ENCODE results near the gene EVX1.

EVX1 gene

GRCh38 chr7:27247452-27248426, 5.1 kb downstream of the EVX1 start:
- H3K4me3 ChIP-seq (ENCODE audit: low read depth, low read length): no peak overlapping the region
- H3K9ac ChIP-seq (ENCODE audit: low read length): no peak overlapping the region
- peaks cover 100% of the 10 kb centered on the region for H3K27me3 ChIP-seq (ENCODE audit: control insufficient read depth, insufficient read depth, low read length)
- H3K9me3 ChIP-seq (ENCODE audit: control insufficient read depth, insufficient read depth, low read depth, low read length): no peaks in the 10 kb centered on the region
- no peaks in the 10 kb centered on the region for H3K36me3 ChIP-seq (ENCODE audit: control insufficient read depth, insufficient read depth, low read length)
- no peak overlapping the region for H3K27ac ChIP-seq (ENCODE audit: low read depth, low read length)
- H3K4me1 ChIP-seq (ENCODE audit: control insufficient read depth, insufficient read depth, low read length): peaks cover 51% of the 10 kb centered on the region

- H3K9ac ChIP-seq (ENCODE audit: low read length): no peak overlapping the region
- no peak overlapping the region for H3K4me3 ChIP-seq (ENCODE audit: low read depth, low read length)
- no peaks in the 10 kb centered on the region for H3K36me3 ChIP-seq (ENCODE audit: control insufficient read depth, insufficient read depth, low read length)
- peaks cover 100% of the 10 kb centered on the region for H3K27me3 ChIP-seq (ENCODE audit: control insufficient read depth, insufficient read depth, low read length)
- no peak overlapping the region for H3K27ac ChIP-seq (ENCODE audit: low read depth, low read length)
- peaks cover 49% of the 10 kb centered on the region for H3K4me1 ChIP-seq (ENCODE audit: control insufficient read depth, insufficient read depth, low read length)
- H3K9me3 ChIP-seq (ENCODE audit: control insufficient read depth, insufficient read depth, low read depth, low read length): no peaks in the 10 kb centered on the region
Measured at GRCh38 chr7:27248427-27248806, 5.8 kb downstream of the EVX1 start.

- Histone ChIP-seq H3K4me1 (ENCODE audit: control insufficient read depth, insufficient read depth, low read length) (peaks cover 49% of the 10 kb centered on the region), H3K9ac (ENCODE audit: low read length) (no peak overlapping the region), H3K4me3 (ENCODE audit: low read depth, low read length) (peak overlapping the region; percentile 21; the same call in 1 of the 2 replicates), H3K27ac (ENCODE audit: low read depth, low read length) (no peak overlapping the region), H3K9me3 (ENCODE audit: control insufficient read depth, insufficient read depth, low read depth, low read length) (no peaks in the 10 kb centered on the region), H3K27me3 (ENCODE audit: control insufficient read depth, insufficient read depth, low read length) (peaks cover 100% of the 10 kb centered on the region), H3K36me3 (ENCODE audit: control insufficient read depth, insufficient read depth, low read length) (no peaks in the 10 kb centered on the region)
Measured at GRCh38 chr7:27248911-27249723, 6.5 kb downstream of the EVX1 start.

GRCh38 chr7:27249724-27250556, 7.3 kb downstream of the EVX1 start:
- H3K36me3 ChIP-seq (ENCODE audit: control insufficient read depth, insufficient read depth, low read length): no peaks in the 10 kb centered on the region
- H3K4me3 ChIP-seq (ENCODE audit: low read depth, low read length): peak overlapping the region; percentile 21; the same call in 1 of the 2 replicates
- no peaks in the 10 kb centered on the region for H3K9me3 ChIP-seq (ENCODE audit: control insufficient read depth, insufficient read depth, low read depth, low read length)
- H3K4me1 ChIP-seq (ENCODE audit: control insufficient read depth, insufficient read depth, low read length): peaks cover 42% of the 10 kb centered on the region
- H3K27me3 ChIP-seq (ENCODE audit: control insufficient read depth, insufficient read depth, low read length): peaks cover 100% of the 10 kb centered on the region
- no peak overlapping the region for H3K27ac ChIP-seq (ENCODE audit: low read depth, low read length)
- no peak overlapping the region for H3K9ac ChIP-seq (ENCODE audit: low read length)

GRCh38 chr7:27250557-27251070, 8.0 kb downstream of the EVX1 start:
- H3K4me3 ChIP-seq (ENCODE audit: low read depth, low read length): no peak overlapping the region; the same call in 1 of the 2 replicates
- H3K4me1 ChIP-seq (ENCODE audit: control insufficient read depth, insufficient read depth, low read length): peaks cover 35% of the 10 kb centered on the region
- no peak overlapping the region for H3K9ac ChIP-seq (ENCODE audit: low read length)
- H3K27ac ChIP-seq (ENCODE audit: low read depth, low read length): no peak overlapping the region
- no peaks in the 10 kb centered on the region for H3K9me3 ChIP-seq (ENCODE audit: control insufficient read depth, insufficient read depth, low read depth, low read length)
- no peaks in the 10 kb centered on the region for H3K36me3 ChIP-seq (ENCODE audit: control insufficient read depth, insufficient read depth, low read length)
- peaks cover 99% of the 10 kb centered on the region for H3K27me3 ChIP-seq (ENCODE audit: control insufficient read depth, insufficient read depth, low read length)

- Histone ChIP-seq H3K4me1 (ENCODE audit: control insufficient read depth, insufficient read depth, low read length) (peaks cover 34% of the 10 kb centered on the region), H3K27me3 (ENCODE audit: control insufficient read depth, insufficient read depth, low read length) (peaks cover 93% of the 10 kb centered on the region), H3K27ac (ENCODE audit: low read depth, low read length) (no peak overlapping the region), H3K9me3 (ENCODE audit: control insufficient read depth, insufficient read depth, low read depth, low read length) (no peaks in the 10 kb centered on the region), H3K9ac (ENCODE audit: low read length) (no peak overlapping the region), H3K36me3 (ENCODE audit: control insufficient read depth, insufficient read depth, low read length) (no peaks in the 10 kb centered on the region), H3K4me3 (ENCODE audit: low read depth, low read length) (peak overlapping the region; percentile 11)
Measured at GRCh38 chr7:27251136-27251651, 8.6 kb downstream of the EVX1 start.

GRCh38 chr7:27251652-27252590, 9.3 kb downstream of the EVX1 start:
- Histone ChIP-seq H3K9ac (ENCODE audit: low read length) (peak overlapping the region; percentile 30), H3K27ac (ENCODE audit: low read depth, low read length) (no peak overlapping the region), H3K36me3 (ENCODE audit: control insufficient read depth, insufficient read depth, low read length) (no peaks in the 10 kb centered on the region), H3K27me3 (ENCODE audit: control insufficient read depth, insufficient read depth, low read length) (peaks cover 90% of the 10 kb centered on the region), H3K9me3 (ENCODE audit: control insufficient read depth, insufficient read depth, low read depth, low read length) (no peaks in the 10 kb centered on the region), H3K4me1 (ENCODE audit: control insufficient read depth, insufficient read depth, low read length) (peaks cover 28% of the 10 kb centered on the region), H3K4me3 (ENCODE audit: low read depth, low read length) (peak overlapping the region; percentile 11)

GRCh38 chr7:27254625-27255024, 12.0 kb downstream of the EVX1 start:
- no peaks in the 10 kb centered on the region for H3K9me3 ChIP-seq (ENCODE audit: control insufficient read depth, insufficient read depth, low read depth, low read length)
- peaks cover 25% of the 10 kb centered on the region for H3K4me1 ChIP-seq (ENCODE audit: control insufficient read depth, insufficient read depth, low read length)
- H3K36me3 ChIP-seq (ENCODE audit: control insufficient read depth, insufficient read depth, low read length): no peaks in the 10 kb centered on the region
- no peak overlapping the region for H3K27ac ChIP-seq (ENCODE audit: low read depth, low read length)
- H3K4me3 ChIP-seq (ENCODE audit: low read depth, low read length): no peak overlapping the region
- peaks cover 71% of the 10 kb centered on the region for H3K27me3 ChIP-seq (ENCODE audit: control insufficient read depth, insufficient read depth, low read length)
- no peak overlapping the region for H3K9ac ChIP-seq (ENCODE audit: low read length)

- no peaks in the 10 kb centered on the region for H3K9me3 ChIP-seq (ENCODE audit: control insufficient read depth, insufficient read depth, low read depth, low read length)
- no peak overlapping the region for H3K4me3 ChIP-seq (ENCODE audit: low read depth, low read length)
- no peaks in the 10 kb centered on the region for H3K36me3 ChIP-seq (ENCODE audit: control insufficient read depth, insufficient read depth, low read length)
- H3K27ac ChIP-seq (ENCODE audit: low read depth, low read length): no peak overlapping the region
- H3K9ac ChIP-seq (ENCODE audit: low read length): no peak overlapping the region
- H3K27me3 ChIP-seq (ENCODE audit: control insufficient read depth, insufficient read depth, low read length): peaks cover 18% of the 10 kb centered on the region
- H3K4me1 ChIP-seq (ENCODE audit: control insufficient read depth, insufficient read depth, low read length): peaks cover 4% of the 10 kb centered on the region; the same call in 1 of the 2 replicates
Measured at GRCh38 chr7:27260211-27260610, 17.6 kb downstream of the EVX1 start.

Data from HUES6 (cell line).